Astrocyte of the spinal cord (primary cell): ENCODE results near the gene TADA2B.

ENCODE experiments used
- DNase-seq: peaks from one replicate; pipeline ENCODE4 v3.0.0; 2011; ENCODE audit warnings: low read depth, low spot score
- H3K4me3 ChIP-seq: 2 replicates; pipeline ENCODE4 v1.5.1; 2011; ENCODE audit warnings: low read depth, mild to moderate bottlenecking, low read length, moderate library complexity
- in situ Hi-C: cut with HindIII; loops from 2 replicates; pipeline ENCODE4 v1.10.0; 2017; ENCODE audit warnings: low sequenced_read_pairs
- TF ChIP-seq, protein P1 (sequence below): IDR thresholded peaks from 2 replicates; pipeline ENCODE4 v1.5.1; 2012; ENCODE audit warnings: low read depth, mild to moderate bottlenecking, low read length, inconsistent platforms

The TADA2B gene

GRCh38 chr4:7021355-7021754 lies 21.8 kb upstream of the TADA2B start:
- no peak overlapping the region for H3K4me3 ChIP-seq
- in situ Hi-C loops = no loop called here
- no peak for DNase-seq
- TF ChIP-seq, protein P1, sequence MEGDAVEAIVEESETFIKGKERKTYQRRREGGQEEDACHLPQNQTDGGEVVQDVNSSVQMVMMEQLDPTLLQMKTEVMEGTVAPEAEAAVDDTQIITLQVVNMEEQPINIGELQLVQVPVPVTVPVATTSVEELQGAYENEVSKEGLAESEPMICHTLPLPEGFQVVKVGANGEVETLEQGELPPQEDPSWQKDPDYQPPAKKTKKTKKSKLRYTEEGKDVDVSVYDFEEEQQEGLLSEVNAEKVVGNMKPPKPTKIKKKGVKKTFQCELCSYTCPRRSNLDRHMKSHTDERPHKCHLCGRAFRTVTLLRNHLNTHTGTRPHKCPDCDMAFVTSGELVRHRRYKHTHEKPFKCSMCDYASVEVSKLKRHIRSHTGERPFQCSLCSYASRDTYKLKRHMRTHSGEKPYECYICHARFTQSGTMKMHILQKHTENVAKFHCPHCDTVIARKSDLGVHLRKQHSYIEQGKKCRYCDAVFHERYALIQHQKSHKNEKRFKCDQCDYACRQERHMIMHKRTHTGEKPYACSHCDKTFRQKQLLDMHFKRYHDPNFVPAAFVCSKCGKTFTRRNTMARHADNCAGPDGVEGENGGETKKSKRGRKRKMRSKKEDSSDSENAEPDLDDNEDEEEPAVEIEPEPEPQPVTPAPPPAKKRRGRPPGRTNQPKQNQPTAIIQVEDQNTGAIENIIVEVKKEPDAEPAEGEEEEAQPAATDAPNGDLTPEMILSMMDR = no peak

DNA sequence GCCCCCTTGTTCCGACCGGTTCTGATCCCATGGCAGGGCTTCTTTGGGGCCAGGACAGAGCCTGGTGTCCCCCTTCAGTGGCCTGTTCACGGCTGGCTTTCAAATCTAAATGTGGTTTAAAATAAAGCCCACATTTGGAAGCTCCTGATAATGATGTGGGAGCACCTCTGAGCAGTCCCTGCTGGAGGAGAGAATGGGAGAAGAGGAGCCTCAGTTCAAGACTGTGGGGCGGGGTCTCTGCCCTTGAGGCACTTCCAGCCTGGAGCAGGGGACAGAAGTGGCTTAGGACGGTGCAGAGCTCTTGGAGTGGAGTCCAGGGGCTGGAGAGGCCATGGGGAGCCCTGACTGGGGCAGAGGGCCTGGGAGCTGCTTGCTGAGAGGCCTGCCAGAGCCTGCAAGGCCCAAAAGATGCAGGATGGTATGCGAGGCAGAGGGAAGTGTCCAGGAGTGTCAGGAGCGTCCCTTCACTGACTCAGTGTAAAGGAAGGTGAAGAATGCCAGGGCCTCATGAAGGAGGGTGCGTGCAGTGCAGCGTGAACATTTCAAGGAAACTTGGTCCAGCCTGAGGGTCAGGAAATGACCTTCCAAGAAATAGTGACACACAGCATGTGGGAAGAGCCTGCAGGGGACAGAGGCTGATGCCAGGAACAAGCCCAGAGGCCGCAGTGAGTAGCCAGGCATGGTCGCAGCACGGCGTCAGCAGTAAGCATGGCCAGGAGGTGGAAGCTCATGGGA lies 21.1 kb upstream of the TADA2B start:
- H3K4me3 ChIP-seq = no peak overlapping the region
- peak; percentile 58 for DNase-seq
- in situ Hi-C loops = no loop called here
- TF ChIP-seq, protein P1 = no peak

GRCh38 chr4:7023486-7023885 lies 19.7 kb upstream of the TADA2B start:
- in situ Hi-C loops = no loop called here
- no peak for DNase-seq
- TF ChIP-seq, protein P1 = no peak
- H3K4me3 ChIP-seq = no peak overlapping the region

GRCh38 chr4:7023901-7024300 lies 19.3 kb upstream of the TADA2B start:
- TF ChIP-seq, protein P1 = no peak
- in situ Hi-C loops = no loop called here
- no peak overlapping the region for H3K4me3 ChIP-seq
- no peak for DNase-seq

DNA sequence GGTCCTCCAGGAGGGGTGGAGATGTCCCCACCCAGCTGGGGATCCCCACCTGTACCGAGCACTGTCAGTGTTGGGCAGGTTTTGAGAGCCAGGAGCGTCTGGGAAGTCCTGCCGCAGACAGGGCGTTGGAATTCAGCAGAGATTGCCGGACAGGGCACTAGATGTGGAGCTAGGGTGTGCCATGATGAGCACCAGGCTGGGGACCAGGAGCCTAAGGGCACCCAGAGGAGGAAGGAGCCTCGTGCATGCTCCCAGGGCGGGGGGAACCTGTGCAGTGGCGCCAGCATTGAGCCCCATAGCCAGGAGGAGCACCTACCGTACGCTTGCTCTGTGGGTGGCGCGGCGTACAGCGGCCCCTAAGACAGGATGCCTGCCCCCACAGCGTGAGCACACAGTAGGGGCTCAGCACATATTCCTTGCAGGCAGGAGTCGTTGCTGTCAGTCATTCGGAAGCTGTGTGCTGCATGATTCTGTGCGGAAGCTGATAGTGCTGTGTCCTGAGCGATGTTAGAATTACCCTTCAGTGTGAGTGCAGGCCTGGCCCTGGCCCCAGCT lies 18.8 kb upstream of the TADA2B start:
- TF ChIP-seq, protein P1 = no peak
- H3K4me3 ChIP-seq = no peak overlapping the region
- DNase-seq = no peak
- in situ Hi-C loops = no loop called here

GRCh38 chr4:7025040-7025602 lies 18.1 kb upstream of the TADA2B start:
- in situ Hi-C loops = no loop called here
- no peak overlapping the region for H3K4me3 ChIP-seq
- TF ChIP-seq, protein P1 = no peak
- no peak for DNase-seq
